HCT116 (cell line): Measurements from ENCODE around the gene ITM2C.

Experiments used
- CTCF ChIP-seq, 3 experiments: fragments of 200-600 bp in 1 of 3; sonication (generic) in 1 of 3; IDR thresholded peaks in 2 of 3; conservative IDR thresholded peaks in 1 of 3; 2 replicates each; pipeline ENCODE4 v1.5.1; 2012 to 2017; ENCODE audit warnings: low read depth in 2 of 3, low read length in 2 of 3, antibody characterized with exemption in 1 of 3, borderline replicate concordance in 1 of 3, control low read depth in 1 of 3, mild to moderate bottlenecking in 1 of 3, mixed read lengths in 1 of 3, mixed run types in 1 of 3, moderate library complexity in 1 of 3; ENCODE audit not compliant: insufficient read depth in 1 of 3
- EGR1 ChIP-seq: IDR thresholded peaks from 2 replicates; pipeline ENCODE4 v1.6.1; 2012; ENCODE audit warnings: low read depth
- ELF1 ChIP-seq: IDR thresholded peaks from 2 replicates; pipeline ENCODE4 v1.6.1; 2012; ENCODE audit warnings: low read depth, borderline replicate concordance
- EZH2 ChIP-seq: fragments of 200-600 bp; sonication (generic); IDR thresholded peaks from 2 replicates; pipeline ENCODE4 v1.6.1; 2017; ENCODE audit warnings: antibody characterized with exemption, mixed run types
- EZH2phosphoT487 ChIP-seq: fragments of 200-600 bp; IDR thresholded peaks from 2 replicates; pipeline ENCODE4 v1.6.1; 2018; ENCODE audit warnings: antibody characterized with exemption, borderline replicate concordance
- FOSL1 ChIP-seq: IDR thresholded peaks from 2 replicates; pipeline ENCODE4 v1.6.1; 2012; ENCODE audit warnings: low read depth
- MAX ChIP-seq: IDR thresholded peaks from 2 replicates; pipeline ENCODE4 v1.6.1; 2012
- POLR2A ChIP-seq: IDR thresholded peaks from 2 replicates; pipeline ENCODE4 v1.7.0; 2011; ENCODE audit warnings: borderline replicate concordance; ENCODE audit not compliant: insufficient read depth, insufficient read length; ENCODE audit errors: extremely low read depth
- POLR2AphosphoS5 ChIP-seq: IDR thresholded peaks from 2 replicates; pipeline ENCODE4 v1.6.1; 2011; ENCODE audit warnings: mild to moderate bottlenecking, low read depth, low read length, moderate library complexity
- REST ChIP-seq: IDR thresholded peaks from 2 replicates; pipeline ENCODE4 v1.6.1; 2012; ENCODE audit warnings: low read depth
- SP1 ChIP-seq: IDR thresholded peaks from 2 replicates; pipeline ENCODE4 v1.6.1; 2012; ENCODE audit warnings: low read depth
- TCF7L2 ChIP-seq: IDR thresholded peaks from 2 replicates; pipeline ENCODE4 v1.7.0; 2011; ENCODE audit warnings: borderline replicate concordance, inconsistent platforms; ENCODE audit not compliant: insufficient read depth, insufficient read length; ENCODE audit errors: extremely low read depth
- YY1 ChIP-seq: IDR thresholded peaks from 2 replicates; pipeline ENCODE4 v1.6.1; 2011; ENCODE audit warnings: low read length, low read depth, moderate library complexity, mild to moderate bottlenecking; ENCODE audit not compliant: insufficient replicate concordance; ENCODE audit errors: extremely low read depth
- ZNF274 ChIP-seq: fragments of 200-500 bp; sonication (Bioruptor generic); IDR thresholded peaks from 2 replicates; pipeline ENCODE4 v1.6.1; 2014; ENCODE audit warnings: mild to moderate bottlenecking, low read depth, low read length, inconsistent platforms

- TF ChIP-seq CTCF (IDR thresholded peaks at IDR 0.05 in 2 of 3, conservative IDR thresholded peaks at IDR 0.05 in 1 of 3; ENCODE audit: borderline replicate concordance in 1 of 3, insufficient read depth in 1 of 3, low read depth in 2 of 3, low read length in 2 of 3) (no peak), TCF7L2 (no peak), ZNF274 (no peak), POLR2AphosphoS5 (no peak), POLR2A (no peak), SP1 (no peak), MAX (no peak), FOSL1 (no peak), REST (no peak), EGR1 (no peak), EZH2phosphoT487 (no peak), ELF1 (no peak), YY1 (no peak), EZH2 (no peak)
Observed at GRCh38 chr2:230921806-230922595, 57.3 kb downstream of the ITM2C start.
